Hepatocyte (in vitro differentiated cells): ENCODE results near the gene RELB. TPM values are rescaled to one million over a fixed set of nuclear protein-coding genes. Genes with fewer than 3 reads are reported as not detected.

ENCODE experiments used
- DNase-seq: peaks from one replicate; pipeline ENCODE4 v3.0.0-alpha.2; 2016; ENCODE audit warnings: low spot score
- H2AFZ ChIP-seq: fragments of 200-600 bp; sonication (generic); 2 replicates; pipeline ENCODE4 v1.6.0; 2016; ENCODE audit warnings: antibody characterized with exemption, mild to moderate bottlenecking
- H3K27ac ChIP-seq: fragments of 200-600 bp; sonication (generic); 2 replicates; pipeline ENCODE4 v1.5.1; 2016; ENCODE audit warnings: mild to moderate bottlenecking
- H3K27me3 ChIP-seq: fragments of 200-600 bp; sonication (generic); 2 replicates; pipeline ENCODE4 v1.6.1; 2016
- H3K36me3 ChIP-seq: fragments of 200-600 bp; sonication (generic); replicated peaks from 2 replicates; pipeline ENCODE4 v1.5.1; 2016; ENCODE audit warnings: low read depth; ENCODE audit not compliant: insufficient read depth
- H3K4me1 ChIP-seq: fragments of 200-600 bp; sonication (generic); 2 replicates; pipeline ENCODE4 v1.5.1; 2016; ENCODE audit warnings: mild to moderate bottlenecking, moderate library complexity; ENCODE audit not compliant: insufficient read depth
- H3K4me2 ChIP-seq: fragments of 200-600 bp; sonication (generic); 2 replicates; pipeline ENCODE4 v1.6.0; 2016
- H3K4me3 ChIP-seq: fragments of 200-600 bp; sonication (generic); 2 replicates; pipeline ENCODE4 v1.5.1; 2016; ENCODE audit warnings: mild to moderate bottlenecking
- H3K79me2 ChIP-seq: fragments of 200-600 bp; sonication (generic); 2 replicates; pipeline ENCODE4 v1.6.0; 2017; ENCODE audit warnings: mild to moderate bottlenecking
- H3K9me2 ChIP-seq: fragments of 200-600 bp; sonication (generic); replicated peaks from 2 replicates; pipeline ENCODE4 v1.6.0; 2017; ENCODE audit warnings: mild to moderate bottlenecking; ENCODE audit not compliant: insufficient read depth
- H3K9me3 ChIP-seq: fragments of 200-600 bp; sonication (generic); 2 replicates; pipeline ENCODE4 v1.5.1; 2016; ENCODE audit warnings: low read depth, mild to moderate bottlenecking
- H4K20me1 ChIP-seq: fragments of 200-600 bp; sonication (generic); 2 replicates; pipeline ENCODE4 v1.6.0; 2016; ENCODE audit warnings: mild to moderate bottlenecking; ENCODE audit not compliant: insufficient read depth, poor library complexity, severe bottlenecking
- CTCF ChIP-seq: fragments of 200-600 bp; sonication (generic); IDR thresholded peaks from 2 replicates; pipeline ENCODE4 v1.5.1; 2016; ENCODE audit warnings: antibody characterized with exemption, mild to moderate bottlenecking; ENCODE audit not compliant: poor library complexity
- EZH2 ChIP-seq: fragments of 200-600 bp; sonication (generic); IDR thresholded peaks from 2 replicates; pipeline ENCODE4 v1.6.1; 2016; ENCODE audit warnings: antibody characterized with exemption, mild to moderate bottlenecking, borderline replicate concordance
- EZH2phosphoT487 ChIP-seq: fragments of 200-600 bp; sonication (generic); IDR thresholded peaks from one replicate; pipeline ENCODE4 v1.6.1; 2018; ENCODE audit warnings: antibody characterized with exemption, mild to moderate bottlenecking, low read depth, moderate library complexity; ENCODE audit not compliant: unreplicated experiment, severe bottlenecking
- WGBS: methylation state at CpG from one replicate; pipeline ENCODE4 v1.1.6; 2016; ENCODE audit warnings: low lambda C conversion rate; ENCODE audit errors: missing lambda C conversion rate; 5-methylcytosine and 5-hydroxymethylcytosine counted together
- polyA plus RNA-seq: library from polyadenylated mRNA; unstranded; fragments of >200 nt; fragmentation: Nextera tagmentation; extraction: Ambion mirVana; gene quantifications from 2 replicates; pipeline ENCODE4 v1.2.1, GENCODE V29; 2016
- total RNA-seq: library from RNA; depleted of rRNA; stranded (reverse); fragments of >200 nt; gene quantifications from 2 replicates; pipeline ENCODE4 v1.2.3, GENCODE V29; 2014

Gene RELB
- total RNA-seq, result 6.3 and 8.5 TPM in 2 replicates
- polyA plus RNA-seq, result 9.1 and 13.9 TPM in 2 replicates

- Histone ChIP-seq H3K79me2 (no peaks in the 10 kb centered on the region), H3K9me3 (no peaks in the 10 kb centered on the region), H3K36me3 (no peaks in the 10 kb centered on the region), H4K20me1 (no peaks in the 10 kb centered on the region), H3K4me3 (peak within 1 kb of the TSS; percentile 71), H3K4me2 (peak within 1 kb of the TSS; percentile 92), H3K4me1 (peaks cover 3% of the 10 kb centered on the region), H3K27me3 (no peaks in the 10 kb centered on the region), H3K9me2 (no peaks in the 10 kb centered on the region), H2AFZ (peak within 1 kb of the TSS; percentile 78), H3K27ac (peak within 1 kb of the TSS; percentile 100)
- TF ChIP-seq CTCF (no peak), EZH2 (no peak), EZH2phosphoT487 (no peak)
- DNase-seq, result peak; percentile 97
- WGBS, result 3% methylated on average over 59 of the region's 79 CpGs
Observed at GRCh38 chr19:45001087-45001739, at the start of gene RELB. RELB (plus strand) TSS chr19:45001464; CDS start chr19:45001580, 116 bp downstream.

- Histone ChIP-seq H2AFZ (peak overlapping the region; percentile 76), H3K4me2 (peak overlapping the region; percentile 86), H3K4me1 (peaks cover 13% of the 10 kb centered on the region), H3K27me3 (no peaks in the 10 kb centered on the region), H4K20me1 (peaks cover 36% of the 10 kb centered on the region), H3K36me3 (no peaks in the 10 kb centered on the region), H3K27ac (peak overlapping the region; percentile 94), H3K9me3 (no peaks in the 10 kb centered on the region), H3K9me2 (no peaks in the 10 kb centered on the region), H3K79me2 (peaks cover 46% of the 10 kb centered on the region), H3K4me3 (peak overlapping the region; percentile 75)
- 55% methylated on average over 13 of the region's 13 CpGs for WGBS
- TF ChIP-seq CTCF, result no peak
- TF ChIP-seq EZH2phosphoT487, result no peak
- TF ChIP-seq EZH2, result no peak
- no peak for DNase-seq
Observed at GRCh38 chr19:44954278-44954648, 47.0 kb upstream of the RELB start.

- peak; percentile 99 for DNase-seq
- peaks cover 13% of the 10 kb centered on the region for H3K4me1 ChIP-seq
- H3K4me2 ChIP-seq, result peak within 1 kb of the TSS; percentile 97
- H3K79me2 ChIP-seq, result peaks cover 52% of the 10 kb centered on the region
- peaks cover 42% of the 10 kb centered on the region for H4K20me1 ChIP-seq
- peak within 1 kb of the TSS; percentile 94 for H3K27ac ChIP-seq
- H2AFZ ChIP-seq, result peak within 1 kb of the TSS; percentile 76
- no peaks in the 10 kb centered on the region for H3K9me3 ChIP-seq
- peak within 1 kb of the TSS; percentile 96 for H3K4me3 ChIP-seq
- TF ChIP-seq EZH2, result no peak
- no peak for TF ChIP-seq CTCF
- TF ChIP-seq EZH2phosphoT487, result no peak
- no peaks in the 10 kb centered on the region for H3K27me3 ChIP-seq
- 2% methylated on average over 39 of the region's 65 CpGs for WGBS
- H3K36me3 ChIP-seq, result no peaks in the 10 kb centered on the region
- no peaks in the 10 kb centered on the region for H3K9me2 ChIP-seq
Observed at GRCh38 chr19:44954649-44955504, 46.4 kb upstream of the RELB start, which contains the start of gene CLPTM1. CLPTM1 (plus strand) TSS chr19:44955380; CDS start chr19:44955396, 16 bp downstream.
